Parietal lobe (tissue), 2 donors: Measurements from ENCODE around the gene ECHDC1. TPM values are rescaled to one million over a fixed set of nuclear protein-coding genes. Genes with fewer than 3 reads are reported as not detected.

Source experiments
- small RNA-seq: library from RNA; depleted of rRNA; stranded (forward); fragments of <200 nt; gene quantifications from one replicate; pipeline ENCODE3, GENCODE V24; 2014; ENCODE audit warnings: low replicate concordance
- total RNA-seq: library from RNA; depleted of rRNA; stranded (reverse); fragments of >200 nt; gene quantifications from one replicate; pipeline ENCODE4 v1.2.3, GENCODE V29; 2014

ECHDC1 gene, protein sequence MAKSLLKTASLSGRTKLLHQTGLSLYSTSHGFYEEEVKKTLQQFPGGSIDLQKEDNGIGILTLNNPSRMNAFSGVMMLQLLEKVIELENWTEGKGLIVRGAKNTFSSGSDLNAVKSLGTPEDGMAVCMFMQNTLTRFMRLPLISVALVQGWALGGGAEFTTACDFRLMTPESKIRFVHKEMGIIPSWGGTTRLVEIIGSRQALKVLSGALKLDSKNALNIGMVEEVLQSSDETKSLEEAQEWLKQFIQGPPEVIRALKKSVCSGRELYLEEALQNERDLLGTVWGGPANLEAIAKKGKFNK
- total RNA-seq: 73.2 TPM

DNA sequence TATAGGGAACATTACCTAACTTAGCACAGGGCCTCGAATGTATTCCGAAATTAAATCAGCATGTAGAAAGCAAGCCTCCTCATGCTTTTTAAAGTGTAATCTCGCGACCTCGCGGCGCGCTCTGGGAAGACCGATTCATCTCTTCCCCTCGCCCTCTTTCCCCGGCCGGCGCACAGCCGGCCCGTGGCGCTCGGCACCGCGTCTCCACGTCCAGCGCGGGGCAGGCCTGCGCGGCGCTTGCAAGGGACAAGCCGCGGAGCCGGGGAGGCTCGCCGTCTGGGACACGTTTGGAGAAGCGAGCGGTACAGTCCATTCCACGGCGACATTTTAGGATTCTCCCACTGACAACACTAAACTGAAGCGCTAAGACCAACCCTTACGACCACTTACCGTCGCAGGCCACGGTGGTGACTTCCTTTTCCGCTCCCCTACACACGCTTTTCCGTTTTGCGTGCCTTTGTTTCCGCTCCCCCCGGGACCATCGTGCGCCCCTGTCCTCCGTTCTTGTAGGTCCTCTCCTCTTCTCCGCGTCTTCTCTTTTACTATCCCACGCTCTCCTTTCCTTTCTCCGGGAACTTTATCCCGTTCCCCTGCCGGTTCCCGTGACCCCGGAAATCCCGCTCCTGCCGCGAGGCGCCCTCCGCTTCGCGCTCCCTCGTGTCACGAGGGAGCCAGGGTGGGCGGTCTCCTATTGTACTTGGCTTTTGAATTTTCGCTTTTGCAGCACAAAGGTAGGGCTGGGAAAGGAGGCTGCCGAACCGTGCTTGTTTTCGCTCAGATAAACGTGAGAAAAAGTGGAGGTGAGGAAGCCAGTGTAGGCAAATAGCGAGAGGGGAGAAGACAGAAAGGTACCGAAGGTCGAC lies at the start of gene ECHDC1:
Gene ECHDC1, minus strand, starts transcription at position 664 of the 863 bp plus-strand sequence. CDS start 12,581 bp downstream, outside the sequence.

DNA sequence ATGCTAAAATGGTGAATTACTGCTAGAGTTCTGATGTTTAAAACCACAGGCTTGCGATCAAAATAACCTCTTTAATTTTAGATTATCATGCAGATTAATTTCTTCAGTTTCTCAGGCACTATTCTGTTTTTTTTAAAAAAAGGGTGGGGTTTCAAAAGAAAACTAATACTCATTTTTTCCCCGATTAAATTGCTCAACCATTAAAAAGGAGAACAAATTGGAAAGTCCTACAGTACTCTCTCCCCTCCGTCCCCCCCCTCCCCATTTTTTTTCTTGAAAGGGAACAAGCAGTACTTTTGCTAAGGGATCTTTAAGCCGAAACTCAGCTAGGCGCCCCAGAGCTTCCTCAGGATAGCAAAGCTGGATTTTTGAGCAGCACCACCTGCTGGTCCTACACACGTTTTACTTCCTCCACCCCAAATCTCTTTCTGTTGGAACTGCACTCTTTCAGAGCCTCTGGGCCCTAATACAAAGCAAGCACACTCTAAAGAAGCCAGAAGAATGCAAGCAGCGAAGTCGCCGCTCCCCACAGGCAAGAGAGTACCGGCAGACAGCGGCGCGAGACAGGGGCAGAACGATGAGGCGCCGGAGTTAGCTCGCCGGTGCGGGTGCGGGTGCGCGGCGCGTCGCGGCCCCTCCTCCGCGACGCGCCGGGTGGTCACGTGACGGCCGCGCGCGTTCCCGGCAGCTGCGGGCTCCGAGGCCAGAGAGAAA lies 77.1 kb downstream of the ECHDC1 start, which contains the start of gene RNF146:
Gene RNF146, plus strand, starts transcription at position 687 of the 714 bp plus-strand sequence. CDS start 13,475 bp downstream, outside the sequence.

Small RNA genes lying within 50 kb of the gene (small RNA-seq; reads per million reads assigned to genes)
- gene RNA5SP217: not detected

Other genes starting within 250 kb of the ECHDC1 start
- gene RSPO3, start 224.9 kb downstream of the ECHDC1 start, total RNA-seq: 23.5 TPM
- 115 TPM for gene RNF146, start 76.7 kb downstream of the ECHDC1 start, total RNA-seq
- gene KIAA0408, start 115.8 kb upstream of the ECHDC1 start, total RNA-seq: 120 TPM
- 2.2 TPM for gene C6orf58, start 233.6 kb upstream of the ECHDC1 start, total RNA-seq